ENCODE results near the gene SPEF2.

SPEF2 gene

DNA sequence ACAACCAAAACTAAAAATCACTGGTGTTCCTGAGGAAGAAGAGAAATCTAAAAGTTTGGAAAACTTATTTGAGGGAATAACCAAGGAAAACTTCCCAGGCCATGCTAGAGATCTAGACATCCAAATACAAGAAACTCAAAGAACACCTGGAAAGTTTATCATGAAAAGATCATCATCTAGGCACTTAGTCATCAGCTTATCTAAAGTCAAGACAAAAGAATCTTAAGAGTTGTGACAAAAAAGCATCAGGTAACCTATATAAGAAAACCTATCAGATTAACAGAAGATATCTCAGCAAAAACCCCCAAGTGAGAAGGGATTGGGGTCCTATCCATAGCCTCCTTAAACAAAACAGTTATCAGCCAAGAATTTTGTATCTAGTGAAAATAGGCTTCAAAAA is 17.1 kb upstream of the SPEF2 start:
- peaks cover 24% of the 10 kb centered on the region for H3K27me3 ChIP-seq (ENCODE audit: insufficient read depth, low read depth, severe bottlenecking)

GRCh38 chr5:35608881-35609779 is 8.5 kb upstream of the SPEF2 start:
- Histone ChIP-seq H3K9me3 (ENCODE audit: severe bottlenecking) (peaks cover 1% of the 10 kb centered on the region), H3K27ac (no peak overlapping the region)
- DNase-seq: no peak

More for the DNA sequence above, 17.1 kb upstream of the SPEF2 start:
- H3K4me3 ChIP-seq (ENCODE audit: low read depth, low read length): no peak overlapping the region
- no peaks in the 10 kb centered on the region for H3K36me3 ChIP-seq
- TF ChIP-seq CTCF (IDR thresholded peaks at IDR 0.05; ENCODE audit: low read depth, low read length): no peak
- peaks cover 3% of the 10 kb centered on the region for H3K9me3 ChIP-seq (ENCODE audit: severe bottlenecking)
- DNase-seq: no peak
- no peak overlapping the region for H3K27ac ChIP-seq

DNA sequence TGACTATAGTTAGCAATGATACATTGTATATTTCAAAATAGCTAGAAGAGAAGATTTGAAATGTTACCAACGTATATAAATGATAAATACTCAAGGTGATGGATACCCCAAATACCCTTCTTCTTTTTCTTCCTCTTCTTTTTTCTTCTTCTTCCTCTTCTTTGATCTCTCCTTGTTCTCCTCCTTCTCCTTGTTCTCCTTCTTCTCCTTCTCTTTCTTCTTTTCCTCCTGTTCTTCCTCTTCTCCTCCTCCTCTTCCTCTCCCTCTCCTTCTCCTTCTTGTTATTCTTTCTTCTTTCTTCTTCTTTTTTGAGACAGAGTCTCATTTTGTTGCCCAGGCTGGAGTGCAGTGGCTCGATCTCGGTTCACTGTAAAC is 616 bp upstream of the SPEF2 start:
- Histone ChIP-seq H3K27me3 (ENCODE audit: insufficient read depth, low read depth, severe bottlenecking) (peaks cover 76% of the 10 kb centered on the region), H3K4me3 (ENCODE audit: low read depth, low read length) (no peak overlapping the region), H3K36me3 (no peaks in the 10 kb centered on the region), H3K27ac (no peak overlapping the region), H3K9me3 (ENCODE audit: severe bottlenecking) (peaks cover 3% of the 10 kb centered on the region)
- DNase-seq: no peak
- TF ChIP-seq CTCF (IDR thresholded peaks at IDR 0.05; ENCODE audit: low read depth, low read length): no peak

More at GRCh38 chr5:35608881-35609779, 8.5 kb upstream of the SPEF2 start:
- Histone ChIP-seq H3K36me3 (no peaks in the 10 kb centered on the region), H3K27me3 (ENCODE audit: insufficient read depth, low read depth, severe bottlenecking) (peaks cover 34% of the 10 kb centered on the region), H3K4me3 (ENCODE audit: low read depth, low read length) (no peak overlapping the region)
- TF ChIP-seq CTCF (IDR thresholded peaks at IDR 0.05; ENCODE audit: low read depth, low read length): no peak

DNA sequence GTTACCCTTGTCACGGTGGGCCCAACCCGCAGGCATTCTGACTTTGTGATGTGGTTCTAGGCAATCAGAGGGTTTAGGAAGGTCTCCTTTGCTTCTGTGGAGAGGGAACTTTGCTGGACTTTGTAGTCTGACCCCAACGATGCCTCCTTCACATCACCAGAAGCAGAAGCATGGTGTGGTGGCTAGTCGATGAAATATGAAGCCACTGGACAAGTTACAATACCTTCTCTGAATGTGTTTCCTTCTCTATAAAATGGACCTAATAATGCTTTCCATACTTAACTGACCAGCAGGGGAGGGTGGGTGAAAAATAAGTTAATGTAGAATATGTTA is 607 bp downstream of the SPEF2 start:
- no peak for TF ChIP-seq CTCF (IDR thresholded peaks at IDR 0.05; ENCODE audit: low read depth, low read length)
- peak overlapping the region; percentile 43 for H3K4me3 ChIP-seq (ENCODE audit: low read depth, low read length)
- H3K9me3 ChIP-seq (ENCODE audit: severe bottlenecking): peaks cover 3% of the 10 kb centered on the region
- H3K27ac ChIP-seq: no peak overlapping the region
- peaks cover 79% of the 10 kb centered on the region for H3K27me3 ChIP-seq (ENCODE audit: insufficient read depth, low read depth, severe bottlenecking)
- H3K36me3 ChIP-seq: no peaks in the 10 kb centered on the region
- DNase-seq: no peak

DNA sequence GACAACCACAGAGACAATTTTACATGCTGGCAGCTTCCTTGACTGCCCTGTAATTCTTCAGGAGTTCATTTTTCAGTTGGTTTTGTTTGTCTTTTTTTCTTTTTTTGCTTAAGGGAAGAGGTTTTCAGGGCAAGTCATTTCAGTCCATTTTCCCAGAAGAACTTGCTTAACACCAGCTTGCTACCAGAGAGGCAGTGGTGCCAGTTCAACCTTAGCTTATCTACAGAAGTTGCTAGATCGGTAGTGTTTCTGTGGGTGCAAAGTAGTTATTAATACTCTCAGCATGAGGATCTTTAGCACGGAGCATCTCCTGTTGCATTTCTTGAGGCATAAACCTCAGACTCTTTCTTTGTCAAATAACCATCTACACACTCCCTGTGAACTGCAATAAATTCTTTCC is 1.1 kb downstream of the SPEF2 start:
- no peaks in the 10 kb centered on the region for H3K36me3 ChIP-seq
- no peak for TF ChIP-seq CTCF (IDR thresholded peaks at IDR 0.05; ENCODE audit: low read depth, low read length)
- H3K9me3 ChIP-seq (ENCODE audit: severe bottlenecking): peaks cover 3% of the 10 kb centered on the region
- H3K4me3 ChIP-seq (ENCODE audit: low read depth, low read length): no peak overlapping the region
- H3K27ac ChIP-seq: no peak overlapping the region
- no peak for DNase-seq
- peaks cover 79% of the 10 kb centered on the region for H3K27me3 ChIP-seq (ENCODE audit: insufficient read depth, low read depth, severe bottlenecking)

- no peak overlapping the region for H3K27ac ChIP-seq
- no peak for TF ChIP-seq CTCF (IDR thresholded peaks at IDR 0.05; ENCODE audit: low read depth, low read length)
- no peaks in the 10 kb centered on the region for H3K36me3 ChIP-seq
- H3K4me3 ChIP-seq (ENCODE audit: low read depth, low read length): no peak overlapping the region
- H3K27me3 ChIP-seq (ENCODE audit: insufficient read depth, low read depth, severe bottlenecking): peaks cover 82% of the 10 kb centered on the region
- H3K9me3 ChIP-seq (ENCODE audit: severe bottlenecking): no peaks in the 10 kb centered on the region
- DNase-seq: no peak
Measured at GRCh38 chr5:35622974-35623373, 5.3 kb downstream of the SPEF2 start.

All from WERI-Rb-1 (cell line).